HepG2 (cell line): ENCODE data around the gene SYT11. TPM values are rescaled to one million over a fixed set of nuclear protein-coding genes. Genes with fewer than 3 reads are reported as not detected.

Source experiments
- ATAC-seq: fragments of 200-7000 bp; cut with Tn5 transposase; 3 replicates; pipeline ENCODE4 v1.9.1; 2020; ENCODE audit warnings: mild to moderate bottlenecking, moderate library complexity
- BruUV-seq: library from RNA; stranded (reverse); fragments of 400-500 nt; replicated peaks from 2 replicates; lab custom pipeline; 2021; lab: Mats Ljungman, UMichigan
- CTCF ChIA-PET: fragments of 300-600 bp; formaldehyde crosslinking; extraction: SDS; loops from one replicate; lab custom pipeline; 2021; ENCODE audit warnings: low total read pairs, inconsistent platforms, low intra/inter-chr PET ratio; lab: Yijun Ruan, JAX
- POLR2A ChIA-PET: fragments of 350-600 bp; sonication (Branson Sonifier 250); formaldehyde crosslinking; loops from one replicate; lab custom pipeline; 2020; ENCODE audit warnings: antibody characterized with exemption, inconsistent platforms; lab: Yijun Ruan, JAX
- DNase-seq: peaks from one replicate; pipeline ENCODE4 v3.0.0-alpha.2; 2015; ENCODE audit warnings: low spot score
- FAIRE-seq: peaks from 3 replicates; lab custom pipeline; 2011; peaks lifted over from hg19 to GRCh38; lab: Jason Lieb, UNC
- H2AFZ ChIP-seq: one replicate; pipeline ENCODE4 v1.6.1; 2011; ENCODE audit warnings: low read length, inconsistent platforms
- H3K27ac ChIP-seq: fragments of 300-600 bp; 3 replicates; pipeline ENCODE4 v1.8.0; 2011; ENCODE audit warnings: mixed run types, mild to moderate bottlenecking, mixed read lengths, low read length, inconsistent platforms; ENCODE audit not compliant: insufficient read depth; ENCODE audit errors: extremely low read length
- H3K27me3 ChIP-seq, 2 experiments: fragments of 200-600 bp in 1 of 2; 2 replicates in 1 of 2; 3 replicates in 1 of 2; pipeline versions ENCODE4 v1.6.0 to v1.8.0; 2011; ENCODE audit warnings: low read length in 2 of 2, mild to moderate bottlenecking in 2 of 2, moderate library complexity in 2 of 2, inconsistent platforms in 1 of 2; ENCODE audit not compliant: insufficient read depth in 2 of 2, control insufficient read depth in 1 of 2
- H3K36me3 ChIP-seq, 2 experiments: fragments of 200-600 bp in 1 of 2; replicated peaks in 1 of 2; 2 replicates in 1 of 2; 3 replicates in 1 of 2; pipeline versions ENCODE4 v1.5.1 to v1.8.0; 2011; ENCODE audit warnings: low read length in 2 of 2, inconsistent platforms in 1 of 2; ENCODE audit not compliant: insufficient read depth in 2 of 2, control insufficient read depth in 1 of 2
- H3K4me1 ChIP-seq: 2 replicates; pipeline ENCODE4 v1.5.1; 2012; ENCODE audit warnings: low read length, inconsistent platforms; ENCODE audit not compliant: insufficient read depth
- H3K4me2 ChIP-seq: 2 replicates; pipeline ENCODE4 v1.6.0; 2011; ENCODE audit warnings: low read depth, low read length, inconsistent platforms
- H3K4me3 ChIP-seq, 3 experiments: fragments of 200-600 bp in 1 of 3; sonication (generic), shearing (Covaris generic) in 1 of 3; replicated peaks in 1 of 3; 2 replicates each; pipeline ENCODE4 v1.5.1; 2011 to 2016; ENCODE audit warnings: low read length in 3 of 3, inconsistent platforms in 2 of 3, low read depth in 2 of 3, mild to moderate bottlenecking in 2 of 3, control low read depth in 1 of 3, mixed read lengths in 1 of 3; ENCODE audit not compliant: insufficient read depth in 1 of 3
- H3K79me2 ChIP-seq: one replicate; pipeline ENCODE4 v1.6.1; 2011; ENCODE audit warnings: low read length, inconsistent platforms; ENCODE audit not compliant: insufficient read depth
- H3K9ac ChIP-seq: 2 replicates; pipeline ENCODE4 v1.6.0; 2011; ENCODE audit warnings: mild to moderate bottlenecking, low read depth, low read length, inconsistent platforms; ENCODE audit not compliant: insufficient read depth
- H3K9me3 ChIP-seq: 2 replicates; pipeline ENCODE4 v1.5.1; 2012; ENCODE audit warnings: mild to moderate bottlenecking, low read length
- H4K20me1 ChIP-seq: 2 replicates; pipeline ENCODE4 v1.6.0; 2011; ENCODE audit warnings: inconsistent platforms, mild to moderate bottlenecking, low read length, moderate library complexity; ENCODE audit not compliant: insufficient read depth
- CHD4 ChIP-seq: fragments of 200-600 bp; sonication (generic); IDR thresholded peaks from 2 replicates; pipeline ENCODE4 v1.7.0; 2017; ENCODE audit warnings: mild to moderate bottlenecking, low read length, borderline replicate concordance
- MYNN ChIP-seq: sonication (generic); formaldehyde crosslinking; IDR thresholded peaks from 2 replicates; pipeline ENCODE4 v1.4.0; 2020; ENCODE audit warnings: mild to moderate bottlenecking, low read depth, missing genetic modification reagents
- NCOA1 ChIP-seq: sonication (generic); formaldehyde crosslinking; IDR thresholded peaks from 2 replicates; pipeline ENCODE4 v1.9.0; 2021; ENCODE audit warnings: missing genetic modification reagents
- NFE2L1 ChIP-seq: sonication (generic); formaldehyde crosslinking; IDR thresholded peaks from 2 replicates; pipeline ENCODE4 v1.4.0; 2020; ENCODE audit warnings: missing genetic modification reagents, mild to moderate bottlenecking, borderline replicate concordance
- PPARG ChIP-seq: conservative IDR thresholded peaks from 2 replicates; pipeline ENCODE4 v1.6.1; 2016; ENCODE audit warnings: missing biosample characterization, missing genetic modification reagents
- RAD51 ChIP-seq: fragments of 450-650 bp; IDR thresholded peaks from 2 replicates; pipeline ENCODE4 v1.6.1; 2016; ENCODE audit warnings: borderline replicate concordance
- SRF ChIP-seq: IDR thresholded peaks from 2 replicates; pipeline ENCODE4 v1.6.1; 2011; ENCODE audit warnings: mild to moderate bottlenecking, low read depth, low read length, moderate library complexity
- ZNF121 ChIP-seq: sonication (generic); formaldehyde crosslinking; IDR thresholded peaks from 2 replicates; pipeline ENCODE4 v1.5.0; 2020; ENCODE audit warnings: mild to moderate bottlenecking, missing genetic modification reagents
- ZNF180 ChIP-seq: sonication (generic); formaldehyde crosslinking; IDR thresholded peaks from 2 replicates; pipeline ENCODE4 v1.4.0; 2020; ENCODE audit warnings: low read depth, missing genetic modification reagents, borderline replicate concordance
- ZNF326 ChIP-seq: sonication (generic); formaldehyde crosslinking; IDR thresholded peaks from 2 replicates; pipeline ENCODE4 v1.4.0; 2020; ENCODE audit warnings: missing genetic modification reagents, borderline replicate concordance
- ZNF557 ChIP-seq: sonication (generic); formaldehyde crosslinking; IDR thresholded peaks from 2 replicates; pipeline ENCODE4 v1.4.0; 2020; ENCODE audit warnings: missing genetic modification reagents
- ZNF567 ChIP-seq: sonication (generic); formaldehyde crosslinking; IDR thresholded peaks from 2 replicates; pipeline ENCODE4 v1.8.1; 2023; ENCODE audit warnings: mild to moderate bottlenecking, missing genetic modification reagents, borderline replicate concordance
- ZNF607 ChIP-seq: sonication (generic); formaldehyde crosslinking; IDR thresholded peaks from 2 replicates; pipeline ENCODE4 v1.5.1; 2020; ENCODE audit warnings: missing genetic modification reagents, mild to moderate bottlenecking, borderline replicate concordance
- ZNF737 ChIP-seq: sonication (generic); formaldehyde crosslinking; IDR thresholded peaks from 2 replicates; pipeline ENCODE4 v1.5.0; 2020; ENCODE audit warnings: missing genetic modification reagents, mild to moderate bottlenecking, borderline replicate concordance
- ZNF747 ChIP-seq: sonication (generic); formaldehyde crosslinking; IDR thresholded peaks from 2 replicates; pipeline ENCODE4 v1.8.1; 2023; ENCODE audit warnings: missing genetic modification reagents, mild to moderate bottlenecking, borderline replicate concordance
- WGBS: methylation state at CpG from one replicate; pipeline ENCODE4 v1.1.6; 2017; ENCODE audit warnings: low lambda C conversion rate; 5-methylcytosine and 5-hydroxymethylcytosine counted together
- in situ Hi-C: cut with HindIII; loops from 2 replicates; pipeline ENCODE4 v1.10.0; 2017; ENCODE audit warnings: low pct_unique_long_range_greater_than_20kb; ENCODE audit not compliant: extremely low pct_ligation_motif_present
- intact Hi-C: fragments of 100-400 bp; cut with micrococcal nuclease; formaldehyde crosslinking; loops from one replicate; pipeline ENCODE4 v1.10.0; 2022; ENCODE audit not compliant: unreplicated experiment
- polyA plus RNA-seq, 8 experiments: library from polyadenylated mRNA; depleted of rRNA in 3 of 8; stranded (reverse) in 7 of 8; unstranded in 1 of 8; fragments of >200 nt; fragmentation: Illumina TruSeq in 4 of 8; extraction: Trizol in 4 of 8; gene quantifications; 2 replicates each; pipeline versions ENCODE4 v1.2.1 to v1.2.3, GENCODE V29; 2011 to 2016; ENCODE audit warnings: low read depth in 4 of 8, missing spikeins in 1 of 8, mixed read lengths in 1 of 8; ENCODE audit not compliant: insufficient read depth in 1 of 8
- total RNA-seq, 5 experiments: library from RNA; depleted of rRNA; stranded (reverse); fragments of >200 nt; fragmentation: Illumina TruSeq; extraction: Trizol; gene quantifications; 2 replicates each; pipeline ENCODE4 v1.2.3, GENCODE V29; 2016; ENCODE audit warnings: low read depth in 1 of 5
- TF ChIP-seq, protein P1 (sequence below): sonication (generic); formaldehyde crosslinking; IDR thresholded peaks from 2 replicates; pipeline ENCODE4 v1.8.0; 2022; ENCODE audit warnings: mild to moderate bottlenecking, missing genetic modification reagents
- TF ChIP-seq, protein P2 (sequence below): sonication (generic); formaldehyde crosslinking; IDR thresholded peaks from 2 replicates; pipeline ENCODE4 v1.5.0; 2020; ENCODE audit warnings: missing genetic modification reagents, mild to moderate bottlenecking, borderline replicate concordance

The SYT11 gene
- total and polyA plus RNA-seq, 2 of the 13 experiments (the other 11 are each of a cell fraction or from before 2014, with no cell fraction given): 0.22 to 0.59 TPM

DNA sequence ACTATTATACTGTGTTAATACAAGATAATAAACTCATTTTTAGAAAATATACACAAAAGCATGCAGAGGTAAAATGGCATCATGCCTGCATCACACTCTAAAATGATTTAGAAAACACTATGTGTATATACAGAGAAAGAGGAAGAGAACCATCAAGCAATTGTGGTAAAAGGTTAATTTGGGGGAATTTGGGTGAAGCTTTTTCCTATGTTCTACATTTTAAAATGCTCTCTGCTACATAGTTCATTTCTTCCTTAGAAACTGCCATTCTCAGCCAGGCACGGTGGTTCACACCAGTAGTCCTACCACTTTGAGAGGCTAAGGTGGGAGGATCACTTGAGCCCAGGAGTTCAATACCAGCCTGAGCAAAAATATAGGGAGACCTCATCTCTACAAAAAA is 46.5 kb upstream of the SYT11 start:
- POLR2A ChIA-PET: no interaction called here
- in situ Hi-C loops: no loop called here
- peaks cover 1 to 55% of the 10 kb centered on the region in 2 experiments for H3K36me3 ChIP-seq

GRCh38 chr1:155813672-155814071 is 45.7 kb upstream of the SYT11 start:
- intact Hi-C loops (no loop called here), in situ Hi-C loops (no loop called here)
- Histone ChIP-seq H4K20me1 (no peaks in the 10 kb centered on the region), H3K9ac (no peak overlapping the region), H3K4me1 (no peaks in the 10 kb centered on the region), H3K9me3 (no peaks in the 10 kb centered on the region), H3K79me2 (no peaks in the 10 kb centered on the region), H3K4me2 (no peak overlapping the region), H2AFZ (no peak overlapping the region), H3K36me3 (peaks cover 1 to 55% of the 10 kb centered on the region in 2 experiments), H3K27me3 (no peaks in the 10 kb centered on the region), H3K27ac (no peak overlapping the region), H3K4me3 (no peak overlapping the region)
- WGBS: 99% methylated on average over 3 of the region's 3 CpGs
- no peak for DNase-seq
- ChIA-PET POLR2A (no interaction called here), CTCF (no interaction called here)
- no peak for FAIRE-seq
- no peak for ATAC-seq
- no TSS peak for BruUV-seq
- TF ChIP-seq ZNF747 (CRISPR knock-in tag) (no peak), NFE2L1 (CRISPR knock-in tag) (no peak), ZNF607 (CRISPR knock-in tag) (no peak), PPARG (CRISPR knock-in tag) (no peak), NCOA1 (CRISPR knock-in tag) (no peak), ZNF121 (CRISPR knock-in tag) (no peak), ZNF737 (no peak), ZNF326 (CRISPR knock-in tag) (no peak), ZNF557 (no peak), SRF (no peak), RAD51 (no peak), CHD4 (no peak), ZNF180 (CRISPR knock-in tag) (no peak), ZNF567 (CRISPR knock-in tag) (no peak), MYNN (no peak)
- TF ChIP-seq, protein P1, sequence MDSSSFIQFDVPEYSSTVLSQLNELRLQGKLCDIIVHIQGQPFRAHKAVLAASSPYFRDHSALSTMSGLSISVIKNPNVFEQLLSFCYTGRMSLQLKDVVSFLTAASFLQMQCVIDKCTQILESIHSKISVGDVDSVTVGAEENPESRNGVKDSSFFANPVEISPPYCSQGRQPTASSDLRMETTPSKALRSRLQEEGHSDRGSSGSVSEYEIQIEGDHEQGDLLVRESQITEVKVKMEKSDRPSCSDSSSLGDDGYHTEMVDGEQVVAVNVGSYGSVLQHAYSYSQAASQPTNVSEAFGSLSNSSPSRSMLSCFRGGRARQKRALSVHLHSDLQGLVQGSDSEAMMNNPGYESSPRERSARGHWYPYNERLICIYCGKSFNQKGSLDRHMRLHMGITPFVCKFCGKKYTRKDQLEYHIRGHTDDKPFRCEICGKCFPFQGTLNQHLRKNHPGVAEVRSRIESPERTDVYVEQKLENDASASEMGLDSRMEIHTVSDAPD (CRISPR knock-in tag): no peak

More for the DNA sequence above, 46.5 kb upstream of the SYT11 start:
- ATAC-seq (no peak), FAIRE-seq (no peak), DNase-seq (no peak)
- intact Hi-C loops: no loop called here
- H2AFZ ChIP-seq: no peak overlapping the region
- H3K27me3 ChIP-seq: no peaks in the 10 kb centered on the region
- BruUV-seq: no TSS peak
- no peaks in the 10 kb centered on the region for H4K20me1 ChIP-seq
- H3K79me2 ChIP-seq: no peaks in the 10 kb centered on the region
- H3K27ac ChIP-seq: no peak overlapping the region
- TF ChIP-seq, protein P2, sequence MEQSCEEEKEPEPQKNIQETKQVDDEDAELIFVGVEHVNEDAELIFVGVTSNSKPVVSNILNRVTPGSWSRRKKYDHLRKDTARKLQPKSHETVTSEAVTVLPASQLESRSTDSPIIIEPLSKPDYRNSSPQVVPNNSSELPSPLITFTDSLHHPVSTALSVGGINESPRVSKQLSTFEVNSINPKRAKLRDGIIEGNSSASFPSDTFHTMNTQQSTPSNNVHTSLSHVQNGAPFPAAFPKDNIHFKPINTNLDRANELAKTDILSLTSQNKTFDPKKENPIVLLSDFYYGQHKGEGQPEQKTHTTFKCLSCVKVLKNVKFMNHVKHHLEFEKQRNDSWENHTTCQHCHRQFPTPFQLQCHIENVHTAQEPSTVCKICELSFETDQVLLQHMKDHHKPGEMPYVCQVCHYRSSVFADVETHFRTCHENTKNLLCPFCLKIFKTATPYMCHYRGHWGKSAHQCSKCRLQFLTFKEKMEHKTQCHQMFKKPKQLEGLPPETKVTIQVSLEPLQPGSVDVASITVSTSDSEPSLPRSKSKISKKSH (CRISPR knock-in tag): no peak
- H3K9me3 ChIP-seq: no peaks in the 10 kb centered on the region
- CTCF ChIA-PET: no interaction called here
- H3K4me3 ChIP-seq: no peak overlapping the region
- WGBS: 100% methylated on average over 1 of the region's 1 CpG
- no peak overlapping the region for H3K9ac ChIP-seq
- no peaks in the 10 kb centered on the region for H3K4me1 ChIP-seq
- H3K4me2 ChIP-seq: no peak overlapping the region
